Brain microvascular endothelial cell (primary cell): Measurements from ENCODE around the gene IRGQ.
"Not testable (repeated sequence)": the region's sequence is repeated elsewhere in the genome, so short reads cannot be mapped to it uniquely, and the experiment has no call there.

Experiments
- DNase-seq: peaks from one replicate; pipeline ENCODE4 v3.0.0-alpha.2; 2020
- H3K27ac ChIP-seq: fragments of 250-450 bp; sonication (Bioruptor Pico); 2 replicates; pipeline ENCODE4 v1.5.1; 2020; ENCODE audit warnings: mild to moderate bottlenecking, moderate library complexity
- H3K27me3 ChIP-seq: fragments of 250-450 bp; sonication (Bioruptor Pico); replicated peaks from 2 replicates; pipeline ENCODE4 v1.5.1; 2020; ENCODE audit warnings: mild to moderate bottlenecking
- H3K36me3 ChIP-seq: fragments of 250-450 bp; sonication (Bioruptor Pico); replicated peaks from 2 replicates; pipeline ENCODE4 v1.5.1; 2020; ENCODE audit warnings: mild to moderate bottlenecking
- H3K4me3 ChIP-seq: 2 replicates; pipeline ENCODE4 v1.5.1; 2011; ENCODE audit warnings: low read depth, mild to moderate bottlenecking, control low read depth, low read length, moderate library complexity
- in situ Hi-C: cut with HindIII; loops from 2 replicates; pipeline ENCODE4 v1.10.0; 2017; ENCODE audit warnings: low sequenced_read_pairs, low pct_ligation_motif_present
- TF ChIP-seq, protein P1 (sequence below): IDR thresholded peaks from 2 replicates; pipeline ENCODE4 v1.5.1; 2011; ENCODE audit warnings: low read depth, mild to moderate bottlenecking, moderate library complexity, low read length, control low read depth, inconsistent platforms; ENCODE audit errors: missing control alignments

The IRGQ gene

GRCh38 chr19:43607238-43608205 is 11.6 kb upstream of the IRGQ start:
- in situ Hi-C loops: no loop called here
- no peaks in the 10 kb centered on the region for H3K27me3 ChIP-seq
- TF ChIP-seq, protein P1, sequence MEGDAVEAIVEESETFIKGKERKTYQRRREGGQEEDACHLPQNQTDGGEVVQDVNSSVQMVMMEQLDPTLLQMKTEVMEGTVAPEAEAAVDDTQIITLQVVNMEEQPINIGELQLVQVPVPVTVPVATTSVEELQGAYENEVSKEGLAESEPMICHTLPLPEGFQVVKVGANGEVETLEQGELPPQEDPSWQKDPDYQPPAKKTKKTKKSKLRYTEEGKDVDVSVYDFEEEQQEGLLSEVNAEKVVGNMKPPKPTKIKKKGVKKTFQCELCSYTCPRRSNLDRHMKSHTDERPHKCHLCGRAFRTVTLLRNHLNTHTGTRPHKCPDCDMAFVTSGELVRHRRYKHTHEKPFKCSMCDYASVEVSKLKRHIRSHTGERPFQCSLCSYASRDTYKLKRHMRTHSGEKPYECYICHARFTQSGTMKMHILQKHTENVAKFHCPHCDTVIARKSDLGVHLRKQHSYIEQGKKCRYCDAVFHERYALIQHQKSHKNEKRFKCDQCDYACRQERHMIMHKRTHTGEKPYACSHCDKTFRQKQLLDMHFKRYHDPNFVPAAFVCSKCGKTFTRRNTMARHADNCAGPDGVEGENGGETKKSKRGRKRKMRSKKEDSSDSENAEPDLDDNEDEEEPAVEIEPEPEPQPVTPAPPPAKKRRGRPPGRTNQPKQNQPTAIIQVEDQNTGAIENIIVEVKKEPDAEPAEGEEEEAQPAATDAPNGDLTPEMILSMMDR: no peak
- H3K4me3 ChIP-seq: no peak overlapping the region
- DNase-seq: no peak
- peaks cover 11% of the 10 kb centered on the region for H3K36me3 ChIP-seq
- no peak overlapping the region for H3K27ac ChIP-seq

GRCh38 chr19:43606569-43607229 is 10.8 kb upstream of the IRGQ start:
- H3K4me3 ChIP-seq: no peak overlapping the region
- TF ChIP-seq, protein P1: no peak
- peaks cover 11% of the 10 kb centered on the region for H3K36me3 ChIP-seq
- no peak for DNase-seq
- H3K27ac ChIP-seq: no peak overlapping the region
- H3K27me3 ChIP-seq: no peaks in the 10 kb centered on the region
- in situ Hi-C loops: no loop called here

- H3K27me3 ChIP-seq: no peaks in the 10 kb centered on the region
- no peak for DNase-seq
- H3K4me3 ChIP-seq: no peak overlapping the region
- in situ Hi-C loops: no loop called here
- no peak overlapping the region for H3K27ac ChIP-seq
- H3K36me3 ChIP-seq: peaks cover 11% of the 10 kb centered on the region
- TF ChIP-seq, protein P1: no peak
These were observed 10.1 kb upstream of the IRGQ start for GRCh38 chr19:43605875-43606568.

GRCh38 chr19:43600326-43600725 is 4.4 kb upstream of the IRGQ start:
- H3K27me3 ChIP-seq, in situ Hi-C loops, H3K36me3 ChIP-seq, DNase-seq, H3K4me3 ChIP-seq, H3K27ac ChIP-seq: not testable (repeated sequence)

DNA sequence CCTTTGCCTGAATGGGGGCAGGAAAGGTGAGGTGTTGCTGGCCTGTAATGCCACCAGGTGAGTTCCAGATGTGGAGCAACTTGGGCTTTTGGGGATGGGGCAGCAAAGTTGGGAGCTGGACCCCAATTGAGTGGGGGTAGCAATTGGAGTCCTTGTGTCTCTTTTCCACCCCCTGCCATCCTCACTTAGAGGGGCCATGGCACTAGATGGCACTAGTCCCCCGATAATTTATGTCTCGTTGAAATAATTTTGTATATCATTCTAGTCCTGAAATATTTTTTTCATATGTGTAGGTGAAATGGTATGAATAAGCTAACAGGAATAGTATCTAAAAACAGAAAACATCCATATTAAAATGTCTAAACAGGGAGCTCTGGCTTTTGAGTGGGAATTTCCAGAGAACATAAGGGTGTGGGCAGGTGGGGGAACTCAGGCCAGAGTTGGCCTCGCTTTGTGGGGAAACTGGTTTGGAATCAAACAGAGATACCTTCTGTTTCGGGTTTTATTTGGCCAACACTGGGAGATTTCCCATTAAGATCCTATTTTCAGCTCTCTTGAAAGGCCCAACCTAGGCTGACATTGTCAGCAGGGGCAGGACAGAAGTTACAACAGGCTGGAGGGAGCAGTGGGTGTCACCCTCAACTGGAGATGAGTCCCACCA is 3.8 kb upstream of the IRGQ start:
- DNase-seq: no peak
- peaks cover 6% of the 10 kb centered on the region for H3K36me3 ChIP-seq
- H3K27me3 ChIP-seq: no peaks in the 10 kb centered on the region
- H3K4me3 ChIP-seq: no peak overlapping the region
- no peak overlapping the region for H3K27ac ChIP-seq
- in situ Hi-C loops: no loop called here
- TF ChIP-seq, protein P1: peak; percentile 16
